NCI-H146 treated with DMSO at 0.1 percent for 48 hours (cell line): ENCODE results near the gene MUC5B.

Experiments
- DNase-seq: peaks from one replicate; lab custom pipeline; 2025; ENCODE audit not compliant: unreplicated experiment; lab: John Stamatoyannopoulos, UW

MUC5B gene

DNA sequence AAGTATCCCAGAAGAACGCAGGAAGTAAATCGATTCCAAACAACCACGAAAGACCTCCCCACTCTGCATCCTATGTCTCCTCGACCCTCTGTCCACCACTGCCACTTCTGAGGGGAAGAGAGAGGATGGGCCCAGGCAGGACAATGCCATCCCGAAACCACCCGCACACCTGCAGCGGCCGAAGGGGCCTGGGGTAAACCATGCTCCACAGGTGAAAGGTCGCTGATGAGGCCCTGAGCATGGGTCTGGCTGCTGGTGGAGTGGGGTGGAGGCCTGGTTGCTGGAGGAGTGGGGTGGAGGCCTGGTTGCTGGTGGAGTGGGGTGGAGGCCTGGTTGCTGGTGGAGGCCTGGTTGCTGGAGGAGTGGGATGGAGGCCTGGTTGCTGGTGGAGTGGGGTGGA lies 73.4 kb downstream of the MUC5B start:
- DNase-seq = no peak

DNA sequence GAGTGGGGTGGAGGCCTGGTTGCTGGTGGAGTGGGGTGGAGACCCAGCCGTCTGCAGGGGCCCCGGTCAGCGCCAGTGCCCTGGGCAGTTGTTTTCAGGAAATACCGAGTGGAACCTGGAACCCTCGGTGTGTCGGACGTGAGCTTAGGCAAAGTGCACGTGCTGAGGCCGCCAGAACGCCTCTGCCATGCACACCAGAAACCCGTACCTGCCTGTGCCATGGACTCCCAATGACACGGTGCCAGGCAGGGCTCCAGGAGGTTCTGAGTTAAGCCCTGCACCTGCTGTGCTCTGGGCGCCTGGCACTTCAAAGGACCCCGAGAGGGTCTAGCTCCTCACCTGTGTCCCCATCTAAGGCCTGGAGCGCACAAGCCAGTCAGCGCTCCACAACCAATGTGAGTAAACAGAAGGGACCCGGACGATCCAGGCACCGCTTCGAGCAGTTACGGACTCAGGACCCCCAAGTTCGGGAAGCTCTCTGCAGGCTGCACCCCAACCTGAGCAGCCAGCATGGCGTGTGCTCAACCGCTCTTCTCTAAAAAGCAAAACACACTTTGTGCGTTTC lies 74.2 kb downstream of the MUC5B start:
- no peak for DNase-seq

DNA sequence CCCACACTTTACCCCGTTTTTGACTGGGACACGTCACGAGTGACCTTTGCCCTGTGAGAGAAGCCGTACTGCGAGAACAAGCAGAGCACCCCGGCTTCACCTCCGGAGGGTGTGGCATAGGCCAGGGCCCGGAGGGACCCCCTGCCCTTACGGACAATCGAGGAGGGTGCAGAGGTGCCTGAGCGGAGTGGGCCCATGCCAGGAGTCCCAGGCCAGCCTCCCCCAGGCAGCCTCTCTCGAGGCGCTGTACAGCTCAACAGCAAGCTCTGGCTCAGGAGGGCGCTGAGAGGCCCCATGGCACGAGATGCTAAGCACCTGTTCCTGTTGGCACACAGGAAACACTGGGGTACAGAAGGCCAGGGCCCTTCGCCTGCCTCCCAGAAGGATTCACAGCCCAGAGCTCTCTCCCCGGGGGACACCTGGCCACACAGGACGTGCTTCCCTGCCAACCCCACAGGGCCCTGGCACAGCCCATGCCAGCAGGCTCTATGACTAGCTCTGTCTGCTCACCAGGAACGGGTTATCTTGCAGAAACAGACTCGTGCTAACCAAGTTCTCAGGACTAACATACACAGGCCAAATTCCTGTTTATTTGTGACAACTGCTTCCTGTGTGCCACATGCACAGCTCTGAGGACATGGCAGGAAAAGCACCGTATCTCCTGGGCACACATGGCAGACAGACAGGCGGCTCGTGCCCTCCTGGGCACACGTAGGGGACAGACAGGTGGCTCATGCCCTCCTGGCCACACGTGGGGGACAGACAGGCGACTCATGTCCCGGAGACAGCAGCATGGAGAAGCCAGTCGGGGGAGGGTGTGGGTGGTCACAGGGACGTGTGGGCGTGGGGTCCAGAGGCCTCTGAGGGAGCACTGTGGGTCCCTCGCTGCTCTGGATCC lies 75.0 kb downstream of the MUC5B start:
- no peak for DNase-seq

DNA sequence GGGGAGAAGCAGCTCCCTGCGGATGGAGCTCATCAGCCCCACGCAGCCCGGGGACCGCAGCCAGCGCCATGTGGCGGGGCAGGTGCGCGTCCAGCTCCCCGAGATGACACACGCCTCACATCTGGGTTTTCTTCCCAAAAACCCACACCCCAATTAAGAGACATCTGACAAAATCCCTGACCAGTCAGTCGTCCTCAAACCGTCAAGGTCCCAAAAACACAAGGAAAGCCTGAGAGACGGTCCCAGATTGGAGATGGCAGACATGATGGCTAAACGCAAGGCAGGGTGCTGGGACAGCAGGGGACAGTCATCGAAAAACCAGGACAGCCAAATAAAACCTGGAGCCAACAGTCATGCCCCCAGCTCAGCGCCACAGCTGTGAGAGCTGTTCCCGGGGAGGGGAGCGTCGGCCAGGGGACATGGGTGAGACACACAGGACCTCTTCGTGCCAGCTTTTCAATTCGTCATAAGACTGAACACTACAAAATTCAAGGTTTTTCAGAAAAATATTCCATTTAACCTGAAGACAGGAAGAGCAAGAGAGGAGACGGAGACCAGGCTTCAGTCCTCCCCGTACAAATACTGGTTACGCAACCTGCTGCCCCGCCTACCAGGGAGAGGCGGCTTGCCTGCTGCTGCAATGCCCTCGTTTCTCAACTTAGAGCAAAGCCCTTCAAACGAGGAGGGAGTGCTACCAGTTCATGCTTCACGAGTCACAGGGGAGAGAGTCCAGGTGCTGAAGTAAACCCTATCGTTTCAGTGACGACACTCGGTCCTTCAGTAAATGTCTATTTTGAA lies 76.0 kb downstream of the MUC5B start:
- DNase-seq = no peak

DNA sequence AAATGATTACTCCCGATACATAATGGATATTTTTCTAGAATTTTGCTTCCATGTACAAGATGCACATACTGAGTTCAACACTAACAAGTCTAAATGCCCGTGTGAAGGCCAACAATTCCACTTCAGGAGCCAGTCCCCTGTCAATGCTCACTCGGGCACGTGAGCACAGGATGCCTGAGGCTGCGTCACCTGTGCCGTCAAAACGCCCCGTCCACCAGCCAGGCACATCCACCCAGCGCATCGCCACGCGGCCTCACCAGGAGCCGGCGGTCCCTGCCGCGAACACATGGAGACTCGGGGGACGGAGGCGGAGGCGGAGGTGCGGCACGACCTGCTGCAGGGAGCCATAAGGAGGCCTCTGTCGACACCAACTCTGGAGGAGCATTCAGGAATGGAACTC lies 76.8 kb downstream of the MUC5B start:
- DNase-seq = no peak

DNA sequence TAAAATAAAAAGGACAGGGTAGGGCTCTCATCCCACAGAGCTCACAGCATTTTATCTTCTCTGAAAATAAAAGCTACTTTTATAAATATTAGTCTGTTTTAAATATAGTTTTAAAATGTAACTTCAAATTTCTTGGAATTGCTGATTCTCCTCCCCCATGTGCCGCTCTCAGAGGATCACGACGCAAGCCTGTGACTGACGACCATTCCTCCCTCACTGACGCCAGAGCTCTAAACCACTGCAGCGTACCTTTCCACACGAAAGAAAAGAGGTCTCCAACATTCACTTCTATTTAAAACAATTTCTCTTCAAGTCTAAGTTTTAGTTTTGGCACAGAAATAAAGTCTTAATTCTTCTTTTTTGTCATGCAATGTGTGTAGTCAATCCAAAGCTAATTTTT lies 77.3 kb downstream of the MUC5B start:
- DNase-seq = no peak

DNA sequence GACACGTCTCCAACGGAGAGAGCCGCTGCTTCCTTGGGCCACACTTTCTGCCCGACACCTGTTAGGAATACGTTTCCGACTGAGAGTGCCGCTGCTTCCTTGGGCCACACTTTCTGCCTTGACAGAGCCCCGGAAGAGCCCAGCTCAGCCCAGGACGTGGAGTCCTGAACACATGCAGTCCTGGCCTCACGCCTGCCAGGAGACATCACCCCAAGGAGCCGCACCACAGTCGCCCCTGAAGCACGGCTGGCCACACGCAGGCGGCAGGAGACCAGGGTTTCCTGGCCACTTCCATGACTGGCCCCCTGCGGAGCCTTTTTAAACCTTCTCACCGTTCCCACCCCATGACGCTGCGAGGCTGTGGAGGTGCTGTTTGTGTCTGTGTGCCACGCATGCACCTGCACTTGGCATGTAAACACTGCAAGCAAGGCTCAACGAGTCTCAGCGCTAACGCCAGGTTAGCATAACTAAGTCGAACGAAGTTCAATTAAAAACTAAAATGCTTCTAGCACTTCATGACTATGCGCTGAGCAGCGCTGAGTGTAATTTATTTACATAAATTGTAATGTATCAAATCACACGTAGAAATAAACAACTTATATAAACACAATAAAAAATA lies 77.8 kb downstream of the MUC5B start:
- no peak for DNase-seq

DNA sequence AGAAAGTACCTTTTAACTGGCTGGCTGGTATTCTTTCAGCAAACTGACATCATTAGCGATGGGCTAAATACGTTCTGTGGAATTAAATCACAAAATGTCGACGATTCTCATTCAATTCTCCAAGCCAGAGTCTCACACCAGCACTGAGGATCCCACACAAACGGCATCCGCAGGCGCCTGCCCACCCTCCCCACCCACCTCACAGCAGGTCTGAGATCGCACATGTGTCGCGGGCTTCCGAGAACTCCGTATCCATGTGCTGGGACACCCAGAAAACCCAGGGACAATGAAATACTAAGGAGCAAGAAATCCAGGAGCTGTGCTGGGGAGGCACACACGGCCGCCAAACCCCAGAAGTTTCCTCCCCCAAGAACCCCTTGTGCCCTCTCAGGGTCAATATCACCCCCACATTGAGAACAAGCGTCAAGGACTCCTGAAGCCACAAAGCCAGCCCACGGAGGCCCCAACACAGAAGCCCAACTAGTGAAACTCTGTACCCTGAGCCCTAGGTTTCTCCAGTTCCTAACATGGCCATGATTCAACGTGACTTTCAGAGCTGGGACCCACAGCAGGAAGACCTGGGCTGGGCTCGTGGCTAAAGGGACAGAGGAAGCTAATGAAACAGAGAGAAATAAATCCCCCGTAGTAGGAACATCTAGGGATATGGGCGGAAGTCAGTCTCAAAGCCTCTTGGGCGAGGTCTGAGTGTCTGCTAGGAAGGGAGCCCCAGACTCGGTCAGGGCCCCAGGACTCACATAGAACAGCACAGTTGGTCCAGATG lies 78.5 kb downstream of the MUC5B start:
- no peak for DNase-seq

DNA sequence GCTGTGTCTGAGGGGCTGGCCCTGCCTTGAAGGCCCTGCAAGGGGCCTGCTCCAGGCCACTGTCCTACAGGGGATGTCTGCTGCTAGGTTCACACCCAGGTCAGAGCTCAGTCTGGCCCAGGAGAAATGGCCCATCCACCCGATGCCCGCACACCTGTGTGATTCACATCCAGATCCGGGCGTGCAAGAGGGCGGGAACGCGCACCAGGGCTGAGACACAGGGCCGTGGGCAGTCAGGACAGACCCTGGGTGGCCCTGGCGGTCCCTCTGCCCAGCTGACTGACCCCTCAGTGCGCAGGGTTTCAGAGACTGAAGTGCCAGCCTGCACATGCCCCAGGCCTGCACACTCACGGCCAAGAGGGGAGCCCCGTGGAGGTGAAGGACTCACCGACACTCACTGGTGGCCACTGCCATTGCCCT lies 79.2 kb downstream of the MUC5B start:
- DNase-seq = no peak

DNA sequence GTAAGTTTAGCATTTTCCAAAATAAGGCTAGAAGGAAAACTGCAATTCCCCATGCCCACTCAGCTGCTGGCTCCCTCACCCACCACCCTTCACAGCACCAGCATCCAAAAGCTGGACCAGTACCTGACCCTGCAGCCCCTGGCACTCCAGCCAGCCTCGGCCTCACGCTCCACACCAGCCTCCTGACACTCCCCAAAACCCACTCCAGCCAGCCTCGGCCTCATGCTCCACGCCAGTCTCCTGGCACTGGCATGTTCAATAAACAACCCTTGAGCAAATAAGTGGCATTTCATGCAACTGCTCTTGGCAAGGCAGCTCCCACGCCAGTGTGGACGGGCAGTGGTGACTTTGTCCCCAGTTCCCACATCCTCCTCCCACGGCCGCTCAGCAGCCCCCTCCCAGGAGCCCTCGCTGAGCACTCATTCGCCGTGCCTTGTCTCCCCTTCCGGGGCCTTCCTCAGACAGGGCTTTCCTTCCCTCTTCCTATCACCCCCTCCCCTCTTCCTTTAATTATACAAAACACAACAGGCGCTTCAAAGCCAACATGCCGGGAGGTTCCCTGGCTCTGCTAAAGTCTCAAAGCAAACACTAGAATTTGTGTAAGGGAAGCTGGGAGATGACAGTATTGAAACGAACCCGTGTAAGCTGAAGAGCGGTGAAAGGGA lies 79.7 kb downstream of the MUC5B start:
- DNase-seq = no peak

DNA sequence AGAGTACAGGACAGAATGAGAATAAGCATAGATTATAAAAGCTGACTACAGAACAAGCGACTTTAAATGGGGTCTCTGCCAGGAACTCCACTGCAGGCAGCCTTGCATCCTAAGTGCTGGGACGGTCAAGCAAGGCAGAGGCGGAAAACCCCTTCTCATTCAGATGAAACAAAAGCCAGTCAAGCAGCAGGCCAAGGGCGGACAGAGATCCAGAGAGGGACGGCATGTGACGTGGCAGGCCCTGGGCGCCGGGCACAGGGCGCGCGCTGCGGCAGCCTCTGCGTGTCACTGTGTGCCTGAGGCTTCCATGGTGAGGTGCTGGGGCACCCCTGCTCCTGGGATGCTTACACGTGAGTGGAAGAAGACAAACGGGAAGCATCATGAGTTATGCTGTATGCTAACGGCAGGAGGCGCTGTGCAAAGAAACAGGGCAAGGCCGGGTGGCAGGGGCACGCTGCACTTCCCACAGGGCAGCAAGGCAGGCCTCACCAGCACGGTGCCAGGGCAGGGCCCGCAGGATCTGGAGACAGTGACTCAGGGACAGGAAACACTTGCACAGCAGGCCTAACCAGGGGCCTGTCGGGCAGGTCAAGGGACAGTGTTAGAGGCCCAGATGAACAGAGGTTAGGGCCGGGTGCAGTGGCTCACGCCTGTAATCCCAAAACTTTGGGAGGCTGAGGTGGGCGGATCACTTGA lies 80.4 kb downstream of the MUC5B start:
- no peak for DNase-seq

DNA sequence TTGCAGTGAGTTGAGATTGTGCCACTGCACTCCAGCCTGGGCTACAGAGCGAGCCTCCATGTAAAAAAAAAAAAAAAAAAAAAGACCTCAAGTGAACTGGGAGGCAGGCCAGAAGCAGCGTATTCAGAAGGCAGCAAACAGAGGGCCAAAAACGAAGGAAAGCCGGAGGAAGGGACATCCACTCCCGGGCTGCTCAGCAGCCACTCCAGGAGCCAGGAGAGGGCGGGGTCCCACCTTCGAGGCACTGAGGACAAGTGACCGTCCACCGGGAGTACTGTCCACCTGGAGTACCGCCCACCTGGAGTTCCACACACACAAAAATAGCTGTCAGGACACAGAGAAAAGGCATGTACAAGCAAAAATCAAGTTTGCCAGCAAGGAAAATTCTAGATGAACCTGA lies 81.1 kb downstream of the MUC5B start:
- no peak for DNase-seq

DNA sequence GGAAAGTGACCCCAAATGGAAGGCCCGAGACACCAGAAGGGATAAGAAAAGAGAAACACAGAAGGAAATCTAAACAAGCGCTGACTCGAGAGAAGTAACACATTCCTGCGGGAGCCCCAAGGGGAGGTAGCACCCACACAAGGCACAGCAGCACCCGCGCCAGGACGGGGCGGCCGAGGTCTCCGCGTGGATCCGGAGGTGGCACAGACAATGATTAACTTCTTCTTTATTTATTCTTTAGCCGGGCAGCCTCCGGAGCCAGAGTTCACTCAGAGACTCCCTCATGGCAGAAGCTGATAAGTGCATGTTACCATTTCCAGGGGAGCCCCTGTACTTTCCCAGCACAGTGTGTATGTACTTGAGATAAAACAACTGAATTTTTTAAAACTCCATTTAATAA lies 81.5 kb downstream of the MUC5B start:
- no peak for DNase-seq

DNA sequence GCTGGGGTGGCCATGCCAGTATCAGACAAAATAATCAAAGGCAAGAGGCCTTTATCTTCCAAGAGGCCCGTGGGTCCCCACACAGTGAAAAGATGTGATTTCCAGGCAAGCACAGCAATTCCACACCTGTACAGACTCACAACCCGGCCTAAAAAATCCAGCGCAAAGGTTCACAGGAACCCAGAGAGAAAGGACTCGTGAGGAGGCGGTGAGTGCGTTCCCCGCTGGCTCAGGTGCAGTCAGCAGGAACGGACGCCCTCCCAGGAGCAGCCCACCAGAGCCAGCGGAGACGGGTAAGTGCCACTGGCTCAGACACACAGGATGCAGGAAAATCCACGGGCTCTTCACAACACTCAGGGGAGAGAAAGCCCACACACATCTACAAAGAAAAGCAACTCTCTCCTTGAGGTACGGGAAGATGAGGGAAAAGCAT lies 82.2 kb downstream of the MUC5B start:
- DNase-seq = no peak

DNA sequence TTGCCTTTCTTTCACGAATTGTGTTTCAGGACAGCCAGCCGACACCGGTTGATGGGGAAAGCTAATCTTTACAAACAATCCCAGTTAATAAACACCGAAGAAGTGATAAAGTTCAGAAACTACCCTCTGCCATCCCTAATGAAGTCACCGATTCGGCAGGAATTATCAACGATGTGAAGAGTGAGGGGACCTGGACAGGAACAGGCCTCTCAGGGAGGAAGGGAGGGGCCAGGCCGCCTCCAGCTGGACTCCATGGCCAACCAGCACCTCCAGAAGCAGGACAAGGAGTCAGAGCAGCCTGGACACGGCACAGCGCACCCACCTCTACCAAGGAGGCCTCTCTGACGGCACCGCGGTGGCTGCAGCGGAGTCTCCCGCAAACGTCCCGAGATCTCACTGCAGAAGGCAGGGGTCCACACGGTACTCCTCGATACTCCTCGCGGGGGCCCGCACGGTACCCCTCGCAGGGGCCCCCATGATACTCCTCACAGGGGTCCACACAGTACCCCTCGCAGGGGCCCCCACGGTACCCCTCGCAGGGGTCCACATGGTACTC lies 82.7 kb downstream of the MUC5B start:
- no peak for DNase-seq

DNA sequence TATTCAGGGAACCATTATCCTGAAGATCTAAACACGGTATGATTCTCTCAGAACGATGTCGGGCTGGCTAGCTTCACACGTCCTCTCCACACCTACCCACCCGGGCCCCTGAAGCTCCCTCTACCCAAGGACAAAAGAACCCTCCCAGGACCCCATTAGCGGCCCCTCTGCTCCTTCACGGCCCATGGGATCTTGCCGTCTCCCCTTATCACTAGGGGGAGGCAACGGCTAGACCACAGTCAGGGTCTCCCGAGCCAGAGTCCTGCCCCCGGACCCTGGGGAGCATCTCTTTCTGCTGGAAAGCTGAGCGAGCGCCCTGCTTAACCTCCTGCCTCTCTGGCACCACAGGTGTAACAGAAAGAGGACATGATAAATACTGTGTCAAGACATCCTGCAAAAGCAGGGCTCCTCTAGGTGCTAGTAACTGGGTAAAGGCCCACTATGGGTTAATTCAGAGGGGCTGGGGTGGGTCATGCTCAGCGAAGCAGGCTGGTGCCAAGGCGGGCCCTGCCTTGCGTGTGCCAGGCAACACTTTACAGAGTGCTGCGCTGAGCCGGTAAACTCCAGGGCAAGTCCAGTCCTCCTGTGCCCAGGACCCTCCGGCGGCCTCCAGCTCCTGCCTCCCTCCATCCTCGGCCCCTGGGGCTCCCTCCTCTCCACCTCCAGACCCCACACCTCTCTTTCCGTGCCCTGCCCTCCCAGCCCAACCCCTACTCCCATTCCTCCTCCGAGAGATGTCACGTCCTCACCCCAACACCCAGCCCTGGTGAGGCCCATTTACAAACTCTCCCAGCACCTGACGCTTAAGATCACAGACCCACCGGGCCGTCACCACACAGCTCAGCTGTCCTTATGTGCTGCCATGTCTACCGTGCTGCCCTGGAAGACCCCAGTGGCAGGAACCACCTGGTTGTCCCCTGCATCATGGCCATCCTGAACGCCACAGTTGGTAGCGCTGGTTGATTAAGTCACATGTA lies 83.6 kb downstream of the MUC5B start:
- no peak for DNase-seq

DNA sequence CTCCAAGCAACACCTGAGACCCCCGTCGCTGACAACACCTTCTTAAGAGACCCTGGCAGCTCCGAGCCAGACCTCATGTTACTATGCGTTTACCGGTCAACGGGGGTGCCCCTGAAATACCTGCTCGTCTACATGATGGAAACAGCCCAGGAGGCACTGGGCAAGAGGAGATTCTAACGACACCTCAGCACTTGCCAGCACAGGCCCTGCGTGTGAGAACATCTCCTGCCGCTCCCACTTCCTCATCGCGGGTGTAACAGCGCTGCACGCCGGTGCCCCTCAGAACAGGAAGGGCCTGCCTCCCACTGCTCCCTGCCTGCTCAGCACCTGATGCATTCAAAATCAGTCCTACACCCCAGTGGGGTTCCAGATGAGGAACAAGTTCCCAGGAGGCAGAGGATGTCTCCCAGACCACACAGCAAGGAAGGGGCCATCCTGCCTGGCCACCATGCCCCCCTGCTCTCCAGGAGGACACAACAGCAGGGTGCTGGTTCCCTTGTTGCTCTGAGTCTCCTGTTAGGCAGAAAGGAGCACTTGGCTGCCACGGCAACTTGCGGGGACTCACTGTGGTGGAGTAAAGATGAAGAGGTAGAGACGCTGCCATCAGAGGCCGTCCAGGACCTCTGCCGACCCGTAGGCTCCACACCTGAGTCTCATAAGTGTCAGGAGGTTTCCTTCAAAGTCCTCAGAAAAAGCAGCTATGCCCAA lies 84.5 kb downstream of the MUC5B start:
- DNase-seq = no peak
